Amniotic stem cell (primary cell): ENCODE measurements around the gene BSG.
"Not testable (repeated sequence)": the region's sequence is repeated elsewhere in the genome, so short reads cannot be mapped to it uniquely, and the experiment has no call there.

Source experiments
- DNase-seq: peaks from one replicate; lab custom pipeline; 2025; lab: John Stamatoyannopoulos, UW

Gene BSG

GRCh38 chr19:620166-620862 lies 47.9 kb downstream of the BSG start:
- DNase-seq = no peak

DNA sequence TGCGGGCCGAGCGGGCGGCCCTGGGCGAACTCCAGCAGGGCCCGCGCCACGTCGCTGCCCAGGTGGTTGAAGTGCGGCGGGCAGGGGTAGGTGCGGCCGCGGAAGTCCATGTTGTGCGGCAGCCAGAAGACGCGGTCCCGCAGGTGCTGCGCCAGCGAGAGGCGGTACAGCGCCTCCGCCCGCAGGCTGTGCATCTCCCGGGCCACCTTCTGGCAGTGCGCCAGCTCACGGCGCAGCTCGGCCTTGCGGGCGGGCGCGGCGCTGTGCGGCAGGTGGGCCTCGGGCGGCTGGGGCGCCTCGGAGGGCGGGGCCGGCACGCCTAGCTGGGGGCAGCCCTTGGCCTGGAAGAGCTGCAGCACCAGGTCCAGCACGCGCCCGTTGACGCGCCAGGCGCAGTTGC lies 48.8 kb downstream of the BSG start:
- DNase-seq = not testable (repeated sequence)

DNA sequence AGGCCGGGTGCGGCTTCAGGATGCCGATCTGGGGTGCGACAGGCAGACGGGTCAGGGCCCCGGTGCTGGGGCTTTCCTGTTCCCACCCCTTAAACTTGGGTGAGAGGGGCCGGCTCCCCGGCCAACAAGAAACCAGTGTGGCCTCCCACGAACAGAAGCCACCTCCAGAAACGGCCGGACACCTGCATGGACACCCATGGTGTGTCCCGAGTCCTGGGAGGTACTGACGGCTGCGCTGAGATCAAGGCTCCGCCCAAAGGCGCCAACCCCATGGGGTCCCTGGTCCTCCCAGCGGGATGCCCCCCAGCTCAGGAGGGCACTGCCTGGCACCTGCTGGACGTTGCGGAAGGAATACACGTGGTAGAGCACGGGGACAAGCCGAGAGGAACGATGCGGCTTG lies 49.4 kb downstream of the BSG start:
- DNase-seq = no peak

DNA sequence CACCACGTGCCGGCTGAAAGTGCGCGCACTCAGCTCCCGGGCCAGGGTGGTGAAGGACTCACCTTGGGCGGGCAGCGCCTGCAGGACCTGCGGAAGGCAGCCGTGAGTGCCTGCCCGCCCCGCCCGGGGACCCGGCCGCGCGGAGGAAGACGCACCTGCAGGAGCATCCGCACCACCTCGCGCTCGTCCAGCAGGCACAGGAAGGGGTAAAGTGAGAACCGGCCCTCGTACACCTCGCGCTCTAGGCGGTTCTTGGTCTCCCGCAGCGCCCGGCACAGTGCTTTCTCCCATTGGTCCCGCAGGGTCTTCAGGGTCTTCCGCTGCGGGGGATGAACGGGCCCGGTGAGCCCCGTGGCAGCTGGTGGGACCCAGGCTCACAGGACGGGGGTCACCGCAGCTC lies 50.3 kb downstream of the BSG start:
- no peak for DNase-seq

GRCh38 chr19:623175-623916 lies 51.0 kb downstream of the BSG start:
- DNase-seq = no peak

- peak; percentile 78 for DNase-seq
Observed at GRCh38 chr19:623974-624373, 51.6 kb downstream of the BSG start.

- no peak for DNase-seq
Observed at GRCh38 chr19:624433-625109, 52.2 kb downstream of the BSG start.

DNA sequence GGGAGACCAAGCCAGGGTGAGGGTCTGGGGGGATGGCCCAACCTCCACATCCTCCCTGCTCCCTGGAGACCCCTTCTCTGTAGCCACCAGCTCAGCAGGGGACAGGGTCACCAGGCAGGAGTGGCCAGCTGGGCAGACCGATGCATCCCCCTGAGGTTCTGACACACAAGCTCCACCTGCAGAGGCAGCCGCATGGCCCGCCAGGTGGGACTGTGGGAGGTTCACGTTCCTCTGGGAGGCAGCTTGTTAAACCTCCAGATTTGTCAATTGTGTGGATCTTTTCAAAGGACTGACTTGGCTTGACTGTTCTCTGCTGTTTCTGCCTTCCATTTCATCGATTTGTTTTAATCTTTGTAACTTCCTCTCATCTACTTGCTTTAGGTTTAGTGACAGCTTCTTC lies 52.9 kb downstream of the BSG start:
- DNase-seq = no peak

DNA sequence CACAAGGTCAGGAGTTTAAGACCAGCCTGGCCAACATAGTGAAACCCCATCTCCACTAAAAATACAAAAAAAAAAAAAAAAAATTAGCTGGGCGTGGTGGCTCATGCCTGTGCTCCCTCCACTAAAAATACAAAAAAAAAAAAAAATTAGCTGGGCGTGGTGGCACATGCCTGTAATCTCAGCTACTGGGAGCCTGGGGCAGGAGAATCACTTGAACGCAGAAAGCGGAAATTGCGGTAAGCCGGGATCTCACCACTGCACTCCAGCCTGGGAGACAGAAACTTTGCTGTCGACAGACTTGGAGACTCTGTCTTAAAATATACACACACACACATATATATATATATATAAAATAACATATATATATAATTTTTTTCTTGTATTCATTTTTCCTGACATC lies 54.2 kb downstream of the BSG start:
- not testable (repeated sequence) for DNase-seq

DNA sequence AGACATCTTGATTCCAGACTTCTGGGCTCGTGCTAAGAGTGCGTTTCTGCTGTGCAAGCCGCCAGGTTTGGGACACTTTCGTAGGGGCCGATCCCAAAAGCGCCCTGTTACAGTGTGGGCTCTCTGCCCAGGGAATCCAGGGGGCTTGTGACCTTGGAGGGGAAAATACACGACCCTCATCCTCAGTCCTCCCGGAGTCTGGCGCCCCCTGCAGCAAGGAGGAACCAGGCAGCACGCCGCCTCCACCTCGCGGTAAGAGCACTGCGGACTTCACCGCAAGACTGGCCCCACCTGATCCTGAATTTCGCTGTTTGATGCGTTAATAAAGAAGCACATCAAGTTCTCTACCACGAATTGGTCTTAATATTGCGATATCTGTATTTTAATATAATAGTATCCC lies 55.8 kb downstream of the BSG start:
- DNase-seq = no peak

DNA sequence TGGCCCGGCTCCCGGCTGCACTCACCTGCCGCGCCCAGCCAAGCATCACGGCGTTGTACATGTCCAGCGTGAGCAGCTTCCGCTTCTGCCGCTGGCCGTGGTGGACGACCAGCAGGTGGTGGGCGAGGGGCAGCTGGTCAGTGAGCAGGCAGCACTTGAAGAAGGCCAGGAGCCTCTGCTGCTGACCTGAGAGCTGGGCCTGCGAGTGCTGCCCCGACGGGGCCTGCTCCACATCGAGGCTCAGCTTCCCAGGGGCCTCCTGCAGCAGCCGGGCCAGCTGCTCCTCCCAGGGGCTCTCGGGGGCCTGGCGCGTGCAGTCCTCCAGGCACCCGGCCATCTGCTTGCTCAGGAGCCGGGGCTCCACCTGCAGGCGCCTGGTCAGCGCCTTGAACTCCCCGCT lies 57.1 kb downstream of the BSG start:
- DNase-seq = not testable (repeated sequence)

GRCh38 chr19:629961-630714 lies 57.7 kb downstream of the BSG start:
- no peak for DNase-seq

DNA sequence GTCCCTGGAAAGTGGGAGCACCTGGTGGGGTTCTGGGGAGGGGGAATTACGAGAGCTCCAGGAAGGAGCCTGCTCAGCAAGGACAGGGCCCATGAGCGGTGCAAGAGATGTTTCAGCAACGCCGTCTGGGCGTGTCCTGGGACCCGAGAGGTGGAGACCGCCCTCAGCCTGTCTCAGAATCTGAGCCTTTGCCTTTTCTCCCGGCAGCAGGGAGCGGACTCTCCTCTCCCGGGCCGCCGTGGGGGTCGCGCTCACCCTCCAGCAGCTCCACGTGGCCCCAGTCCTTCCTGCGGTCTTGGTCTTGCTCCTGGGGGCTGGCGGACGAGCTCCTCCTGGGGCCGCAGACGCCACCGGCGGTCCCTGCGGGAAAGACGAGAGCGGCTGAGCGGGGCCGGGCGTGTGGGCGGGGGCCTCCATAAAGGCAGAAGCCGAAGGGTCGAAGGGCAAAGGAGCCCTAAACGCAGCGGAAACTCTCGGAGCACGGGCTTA lies 60.2 kb downstream of the BSG start:
- DNase-seq = no peak
